Pancreas (tissue), 10 donors: Measurements from ENCODE around the gene MGAT4B. TPM values are rescaled to one million over a fixed set of nuclear protein-coding genes. Genes with fewer than 3 reads are reported as not detected.

ENCODE experiments used
- ATAC-seq, 4 donors: fragments of 200-7000 bp; cut with Tn5 transposase; one replicate each; pipeline versions ENCODE4 v1.8.0 to v1.9.1; 2020; ENCODE audit warnings: mild to moderate bottlenecking in 4 of 4, moderate library complexity in 4 of 4
- DNase-seq, 6 donors: peaks; one replicate each; pipeline ENCODE4 v3.0.0-alpha.2; 2020
- FAIRE-seq: peaks from 2 replicates; lab custom pipeline; 2012; peaks lifted over from hg19 to GRCh38; lab: Jason Lieb, UNC
- H3K27ac ChIP-seq, 4 donors: fragments of 200-600 bp; sonication (generic); 1 replicate in 3 of 4; 2 replicates in 1 of 4; pipeline versions ENCODE4 v1.5.0 to v1.8.0; 2020
- H3K27me3 ChIP-seq, 4 donors: fragments of 200-600 bp; one replicate each; pipeline ENCODE4 v1.8.0; 2021
- H3K36me3 ChIP-seq, 3 donors: fragments of 200-600 bp; sonication (generic) in 1 of 3; one replicate each; pipeline versions ENCODE4 v1.5.0 to v1.8.0; 2020 to 2021
- H3K4me1 ChIP-seq, 3 donors: fragments of 200-600 bp; one replicate each; pipeline ENCODE4 v1.8.0; 2021
- H3K4me3 ChIP-seq, 4 donors: fragments of 200-600 bp; sonication (generic) in 2 of 4; one replicate each; pipeline versions ENCODE4 v1.5.0 to v1.8.0; 2020 to 2021
- H3K9me3 ChIP-seq, 4 donors: fragments of 200-600 bp; one replicate each; pipeline ENCODE4 v1.8.0; 2021
- CTCF ChIP-seq, 4 donors: fragments of 200-600 bp; sonication (generic) in 3 of 4; IDR thresholded peaks; one replicate each; pipeline versions ENCODE4 v1.5.0 to v1.8.0; 2021; ENCODE audit warnings: antibody characterized with exemption in 4 of 4
- WGBS, 2 donors: extraction: QIAGEN DNeasy Blood & Tissue Kit; methylation state at CpG; one replicate each; pipeline ENCODE4 v1.1.7; 2013; 5-methylcytosine and 5-hydroxymethylcytosine counted together
- intact Hi-C, 3 donors: fragments of 100-400 bp; cut with DNase I; formaldehyde crosslinking; loops; one replicate each; pipeline versions ENCODE4 v1.11.1 to v1.14.2; 2022
- polyA plus RNA-seq, 2 donors: library from polyadenylated mRNA; stranded (reverse); fragments of 200-250 nt; gene quantifications; one replicate each; pipeline ENCODE4 v1.2.3, GENCODE V29; 2013
- total RNA-seq, 6 donors: library from RNA; stranded (reverse); fragmentation: NEBNext Ultra II Directional in 4 of 6; extraction: Animal tissue kit (Norgen Biotek cat#: 25700) in 4 of 6; gene quantifications; one replicate each; pipeline versions ENCODE4 v1.2.1 to v1.2.4, GENCODE V29; 2021 to 2023
- donor health status: healthy with polysubstance abuse.
- donor health status: DM: no; HTN: no; CAD: no; lungs with moderate emphysema.
- donor health status: DM: no; HTN: no; CAD: no.
- donor health status: control.
- donor health status: control.
- donor health status: Bipolar disorder and iron deficiency.
- donor health status: DM: yes; HTN: yes; CAD: no.
- donor health status: DM: no; HTN: no; CAD: no.
- donor health status: DM: no; HTN: no; CAD: no.
- donor health status: DM: yes; HTN: yes; CAD: no.

MGAT4B gene
- total and polyA plus RNA-seq, 8 donors, result 33.7 to 97.5 (median 52.7) TPM

DNA sequence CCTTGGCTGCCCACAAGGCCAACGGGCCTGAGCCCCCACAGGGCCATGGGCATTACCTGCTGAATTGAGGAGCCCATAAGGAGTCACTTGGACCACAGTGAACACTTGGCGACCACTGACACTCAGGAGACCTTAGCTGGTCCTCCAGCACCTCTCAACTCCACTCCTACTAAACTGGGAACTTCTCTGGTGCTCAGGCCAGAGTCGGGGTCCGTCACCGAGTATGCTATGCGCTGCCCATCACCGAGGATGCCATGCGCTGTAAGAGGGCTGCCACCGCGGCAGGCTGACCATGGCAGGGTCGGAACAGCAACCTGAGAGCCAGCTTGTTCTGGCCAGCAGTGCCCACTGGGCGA lies 13.4 kb upstream of the MGAT4B start:
- no peak for TF ChIP-seq CTCF (IDR thresholded peaks at IDR 0.05)
- peak overlapping the region; percentile 98 to 100 (median 100) for H3K27ac ChIP-seq
- DNase-seq (peak in 1 of 6 donors; percentile 77), ATAC-seq (no peak), FAIRE-seq (no peak)
- H3K4me3 ChIP-seq, result peak overlapping the region; percentile 85 to 100 (median 98)
- peaks cover 0 to 18% (median 15%) of the 10 kb centered on the region in 3 donors for H3K36me3 ChIP-seq
- 29% methylated on average over 11 to 12 of the region's 12 CpGs for WGBS, 2 donors
- H3K4me1 ChIP-seq, result peaks cover 36 to 48% (median 45%) of the 10 kb centered on the region in 3 donors
- H3K9me3 ChIP-seq, result no peaks in the 10 kb centered on the region
- H3K27me3 ChIP-seq, result no peaks in the 10 kb centered on the region
- intact Hi-C loops, result no loop called here

DNA sequence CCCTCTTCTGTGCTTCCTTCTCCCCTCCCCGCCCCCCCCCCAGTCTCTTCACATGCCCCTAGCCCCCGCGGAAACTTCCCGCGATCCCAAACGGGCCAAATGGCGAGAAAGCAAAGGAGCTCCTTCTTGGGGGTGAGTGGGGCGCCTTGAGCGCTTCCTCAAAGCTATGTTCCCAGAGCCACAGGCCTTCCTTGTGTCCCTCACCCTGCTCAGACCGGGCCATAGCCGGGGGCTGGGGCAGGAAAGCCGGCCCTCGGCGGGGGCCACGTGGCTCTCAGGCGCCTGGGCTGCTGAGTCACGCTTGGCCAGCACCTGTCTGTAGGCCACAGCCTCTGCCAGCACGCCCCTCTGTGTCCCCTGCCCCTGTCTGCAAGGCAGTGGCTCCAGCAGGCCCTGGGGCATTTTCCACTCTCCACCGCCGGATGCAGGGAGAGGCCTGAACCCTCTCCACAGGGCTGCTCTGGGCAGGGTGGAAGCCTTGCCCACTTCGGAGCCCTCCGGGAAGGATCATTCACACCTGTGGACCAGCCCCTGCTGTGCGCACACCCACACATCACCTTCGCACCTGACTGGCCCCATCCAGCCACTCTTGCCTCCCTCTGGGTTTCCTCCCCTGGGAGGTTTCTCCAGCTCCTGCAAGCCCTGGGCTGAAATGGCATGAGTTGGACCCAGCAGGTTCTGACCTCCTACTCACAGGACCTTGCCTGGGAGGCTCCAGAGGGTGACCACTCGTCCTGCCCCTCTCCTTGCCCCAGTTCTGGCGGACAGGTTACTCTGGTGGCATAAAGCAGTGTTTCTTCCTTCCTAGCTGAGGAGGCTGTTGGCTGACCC lies 12.8 kb upstream of the MGAT4B start:
- no peaks in the 10 kb centered on the region for H3K9me3 ChIP-seq
- FAIRE-seq (no peak), DNase-seq (peak; percentile 71 to 89 (median 82)), ATAC-seq (peak; percentile 36 to 57 (median 45))
- no peak for TF ChIP-seq CTCF (IDR thresholded peaks at IDR 0.05)
- intact Hi-C loops, result no loop called here
- H3K4me1 ChIP-seq, result peaks cover 36 to 46% (median 39%) of the 10 kb centered on the region in 3 donors
- H3K36me3 ChIP-seq, result peaks cover 0 to 12% (median 10%) of the 10 kb centered on the region in 3 donors
- H3K27me3 ChIP-seq, result no peaks in the 10 kb centered on the region
- WGBS, 2 donors, result 25 to 26% methylated on average over 25 of the region's 26 CpGs
- peak overlapping the region; percentile 98 to 100 (median 100) for H3K27ac ChIP-seq
- H3K4me3 ChIP-seq, result peak overlapping the region in 2 of 4 donors; percentile 85 to 100

- DNase-seq, result peak; percentile 95 to 98 (median 98)
- peak; percentile 68 to 81 (median 76) for ATAC-seq
- peak overlapping the region; percentile 98 to 100 (median 100) for H3K27ac ChIP-seq
- peak overlapping the region in 2 of 4 donors; percentile 85 to 100 for H3K4me3 ChIP-seq
- no peaks in the 10 kb centered on the region for H3K27me3 ChIP-seq
- FAIRE-seq, result no peak
- 0 to 1% methylated on average over 31 to 35 of the region's 35 CpGs for WGBS, 2 donors
- H3K4me1 ChIP-seq, result peaks cover 29 to 40% (median 33%) of the 10 kb centered on the region in 3 donors
- intact Hi-C loops, result no loop called here
- H3K9me3 ChIP-seq, result no peaks in the 10 kb centered on the region
- H3K36me3 ChIP-seq, result peaks cover 0 to 5% (median 3%) of the 10 kb centered on the region in 3 donors
- TF ChIP-seq CTCF (IDR thresholded peaks at IDR 0.05), result no peak
Observed at GRCh38 chr5:179818746-179819295, 12.2 kb upstream of the MGAT4B start.

DNA sequence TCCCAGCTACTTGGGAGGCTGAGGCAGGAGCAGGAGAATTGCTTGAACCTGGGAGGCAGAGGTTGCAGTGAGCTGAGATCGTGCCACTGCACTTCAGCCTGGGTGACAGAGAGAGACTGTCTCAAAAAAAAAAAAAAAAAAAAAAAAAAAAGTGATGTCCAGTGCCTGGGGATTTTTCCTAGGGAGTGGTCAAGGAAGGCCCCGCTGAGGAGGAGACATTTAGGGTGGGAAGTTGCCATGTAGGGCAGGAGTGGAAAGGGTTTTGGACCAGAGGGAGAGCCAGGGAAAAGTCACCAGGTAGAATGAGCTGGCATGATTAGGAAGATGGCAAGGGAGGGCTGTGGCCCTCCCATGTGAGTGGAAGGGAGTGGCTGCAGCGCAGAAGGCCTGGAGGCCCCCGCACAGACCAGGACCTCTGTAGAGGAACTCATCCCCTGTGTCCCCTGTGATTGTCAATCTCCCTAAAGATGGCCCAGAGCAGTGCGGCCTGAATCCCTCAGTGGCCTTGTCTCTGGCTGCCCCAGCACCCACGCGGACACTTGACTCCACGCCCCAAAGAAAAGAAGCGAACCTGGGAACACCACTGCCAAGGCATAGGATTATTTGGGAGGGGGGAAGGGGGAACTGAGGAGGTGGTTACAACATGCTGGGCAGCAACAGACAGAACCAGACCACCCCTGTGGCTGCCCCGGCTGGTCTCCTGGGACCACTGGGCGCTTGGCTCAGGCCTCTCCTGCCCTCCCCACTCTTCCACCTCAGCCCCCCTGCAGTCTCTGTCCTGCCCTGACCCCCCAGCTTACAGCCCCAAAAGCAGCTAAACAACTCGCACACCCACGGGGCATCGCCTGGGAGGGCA lies 11.5 kb upstream of the MGAT4B start:
- H3K36me3 ChIP-seq, result no peaks in the 10 kb centered on the region
- TF ChIP-seq CTCF (IDR thresholded peaks at IDR 0.05), result no peak
- H3K27me3 ChIP-seq, result no peaks in the 10 kb centered on the region
- FAIRE-seq (no peak), ATAC-seq (no peak), DNase-seq (peak in 3 of 6 donors; percentile 41 to 74 (median 47))
- H3K27ac ChIP-seq, result peak overlapping the region; percentile 98 to 100 (median 100)
- H3K4me3 ChIP-seq, result peak overlapping the region in 2 of 4 donors; percentile 85 to 100
- no peaks in the 10 kb centered on the region for H3K9me3 ChIP-seq
- H3K4me1 ChIP-seq, result peaks cover 24 to 34% (median 30%) of the 10 kb centered on the region in 3 donors
- intact Hi-C loops, result no loop called here
- 63 to 64% methylated on average over 13 to 14 of the region's 14 CpGs for WGBS, 2 donors
